ENCODE results near the gene CDK10.

CDK10 gene

GRCh38 chr16:89732918-89733242 is 46.4 kb downstream of the CDK10 start:
- H3K79me1 ChIP-seq (ENCODE audit: low read length): no peaks in the 10 kb centered on the region
- no peak overlapping the region for H2BK120ac ChIP-seq (ENCODE audit: low read depth, low read length)
- no peaks in the 10 kb centered on the region for H3K27me3 ChIP-seq (ENCODE audit: insufficient read depth, low read length, poor library complexity)
- H3K9ac ChIP-seq (ENCODE audit: low read length): no peak overlapping the region
- H3K4me3 ChIP-seq (ENCODE audit: low read length): no peak overlapping the region
- peaks cover 11% of the 10 kb centered on the region for H3K36me3 ChIP-seq (ENCODE audit: control insufficient read depth, insufficient read depth, low read length)
- no peak for DNase-seq
- no CpG with 5 or more reads among the region's 9 CpGs for WGBS (ENCODE audit: extremely low coverage, insufficient coverage, low lambda C conversion rate)
- H3K18ac ChIP-seq (ENCODE audit: low read length): no peak overlapping the region
- no peaks in the 10 kb centered on the region for H3K4me1 ChIP-seq (ENCODE audit: control insufficient read depth, low read depth, low read length)
- no peak overlapping the region for H4K5ac ChIP-seq (ENCODE audit: low read length)
- H3K56ac ChIP-seq (ENCODE audit: low read length): no peak overlapping the region
- H3K27ac ChIP-seq (ENCODE audit: low read depth, low read length): no peak overlapping the region
- no peak overlapping the region for H2AK5ac ChIP-seq (ENCODE audit: low read length)
- no peaks in the 10 kb centered on the region for H3K79me2 ChIP-seq (ENCODE audit: control insufficient read depth, insufficient read depth, low read length)
- no peak overlapping the region for H2BK15ac ChIP-seq (replicated peaks; ENCODE audit: low read depth)
- H4K8ac ChIP-seq (ENCODE audit: low read depth, low read length): no peak overlapping the region
- no peak overlapping the region for H3K4ac ChIP-seq (ENCODE audit: low read depth, low read length)
- H3K23ac ChIP-seq (ENCODE audit: low read length): no peak overlapping the region
- no peak overlapping the region for H3K4me2 ChIP-seq (ENCODE audit: low read length)
- no peak overlapping the region for H2BK5ac ChIP-seq (ENCODE audit: low read length)

GRCh38 chr16:89733322-89733721 is 46.8 kb downstream of the CDK10 start:
- H3K4me2 ChIP-seq (ENCODE audit: low read length): no peak overlapping the region
- H4K8ac ChIP-seq (ENCODE audit: low read depth, low read length): no peak overlapping the region
- H4K5ac ChIP-seq (ENCODE audit: low read length): no peak overlapping the region
- no peak overlapping the region for H2BK120ac ChIP-seq (ENCODE audit: low read depth, low read length)
- no peak overlapping the region for H3K27ac ChIP-seq (ENCODE audit: low read depth, low read length)
- H3K79me1 ChIP-seq (ENCODE audit: low read length): no peaks in the 10 kb centered on the region
- H3K9ac ChIP-seq (ENCODE audit: low read length): no peak overlapping the region
- no peak overlapping the region for H3K18ac ChIP-seq (ENCODE audit: low read length)
- no peak overlapping the region for H2BK5ac ChIP-seq (ENCODE audit: low read length)
- no peak overlapping the region for H3K56ac ChIP-seq (ENCODE audit: low read length)
- no peaks in the 10 kb centered on the region for H3K27me3 ChIP-seq (ENCODE audit: insufficient read depth, low read length, poor library complexity)
- H3K4ac ChIP-seq (ENCODE audit: low read depth, low read length): no peak overlapping the region
- H3K4me3 ChIP-seq (ENCODE audit: low read length): no peak overlapping the region
- DNase-seq: no peak
- no peak overlapping the region for H2BK15ac ChIP-seq (replicated peaks; ENCODE audit: low read depth)
- WGBS (ENCODE audit: extremely low coverage, insufficient coverage, low lambda C conversion rate): no CpG with 5 or more reads among the region's 17 CpGs
- no peak overlapping the region for H2AK5ac ChIP-seq (ENCODE audit: low read length)
- H3K79me2 ChIP-seq (ENCODE audit: control insufficient read depth, insufficient read depth, low read length): no peaks in the 10 kb centered on the region
- peaks cover 15% of the 10 kb centered on the region for H3K36me3 ChIP-seq (ENCODE audit: control insufficient read depth, insufficient read depth, low read length)
- H3K4me1 ChIP-seq (ENCODE audit: control insufficient read depth, low read depth, low read length): no peaks in the 10 kb centered on the region
- no peak overlapping the region for H3K23ac ChIP-seq (ENCODE audit: low read length)

GRCh38 chr16:89733792-89734191 is 47.3 kb downstream of the CDK10 start:
- H3K79me1 ChIP-seq (ENCODE audit: low read length): no peaks in the 10 kb centered on the region
- H4K5ac ChIP-seq (ENCODE audit: low read length): no peak overlapping the region
- H2BK15ac ChIP-seq (replicated peaks; ENCODE audit: low read depth): no peak overlapping the region
- H3K27ac ChIP-seq (ENCODE audit: low read depth, low read length): no peak overlapping the region
- H3K79me2 ChIP-seq (ENCODE audit: control insufficient read depth, insufficient read depth, low read length): no peaks in the 10 kb centered on the region
- H3K27me3 ChIP-seq (ENCODE audit: insufficient read depth, low read length, poor library complexity): no peaks in the 10 kb centered on the region
- no peak overlapping the region for H3K4me3 ChIP-seq (ENCODE audit: low read length)
- no peak for DNase-seq
- no peak overlapping the region for H3K23ac ChIP-seq (ENCODE audit: low read length)
- no CpG with 5 or more reads among the region's 21 CpGs for WGBS (ENCODE audit: extremely low coverage, insufficient coverage, low lambda C conversion rate)
- peaks cover 18% of the 10 kb centered on the region for H3K36me3 ChIP-seq (ENCODE audit: control insufficient read depth, insufficient read depth, low read length)
- no peak overlapping the region for H2AK5ac ChIP-seq (ENCODE audit: low read length)
- H3K56ac ChIP-seq (ENCODE audit: low read length): no peak overlapping the region
- no peak overlapping the region for H3K4me2 ChIP-seq (ENCODE audit: low read length)
- H4K8ac ChIP-seq (ENCODE audit: low read depth, low read length): no peak overlapping the region
- H3K4me1 ChIP-seq (ENCODE audit: control insufficient read depth, low read depth, low read length): no peaks in the 10 kb centered on the region
- H3K9ac ChIP-seq (ENCODE audit: low read length): no peak overlapping the region
- no peak overlapping the region for H3K4ac ChIP-seq (ENCODE audit: low read depth, low read length)
- H2BK120ac ChIP-seq (ENCODE audit: low read depth, low read length): no peak overlapping the region
- no peak overlapping the region for H2BK5ac ChIP-seq (ENCODE audit: low read length)
- no peak overlapping the region for H3K18ac ChIP-seq (ENCODE audit: low read length)

GRCh38 chr16:89736554-89736953 is 50.1 kb downstream of the CDK10 start:
- Histone ChIP-seq H4K8ac (ENCODE audit: low read depth, low read length) (no peak overlapping the region), H3K27ac (ENCODE audit: low read depth, low read length) (no peak overlapping the region), H2AK5ac (ENCODE audit: low read length) (no peak overlapping the region), H2BK5ac (ENCODE audit: low read length) (no peak overlapping the region), H3K9ac (ENCODE audit: low read length) (no peak overlapping the region), H3K4me3 (ENCODE audit: low read length) (no peak overlapping the region), H3K56ac (ENCODE audit: low read length) (no peak overlapping the region), H4K5ac (ENCODE audit: low read length) (no peak overlapping the region), H2BK15ac (replicated peaks; ENCODE audit: low read depth) (no peak overlapping the region), H3K79me2 (ENCODE audit: control insufficient read depth, insufficient read depth, low read length) (no peaks in the 10 kb centered on the region), H3K18ac (ENCODE audit: low read length) (no peak overlapping the region), H3K4ac (ENCODE audit: low read depth, low read length) (no peak overlapping the region), H3K36me3 (ENCODE audit: control insufficient read depth, insufficient read depth, low read length) (peaks cover 21% of the 10 kb centered on the region), H3K27me3 (ENCODE audit: insufficient read depth, low read length, poor library complexity) (no peaks in the 10 kb centered on the region), H2BK120ac (ENCODE audit: low read depth, low read length) (no peak overlapping the region), H3K4me2 (ENCODE audit: low read length) (no peak overlapping the region), H3K4me1 (ENCODE audit: control insufficient read depth, low read depth, low read length) (no peaks in the 10 kb centered on the region), H3K79me1 (ENCODE audit: low read length) (no peaks in the 10 kb centered on the region), H3K23ac (ENCODE audit: low read length) (no peak overlapping the region)
- no peak for DNase-seq
- WGBS (ENCODE audit: extremely low coverage, insufficient coverage, low lambda C conversion rate): no CpG with 5 or more reads among the region's 3 CpGs

- Histone ChIP-seq H3K9ac (ENCODE audit: low read length) (no peak overlapping the region), H3K79me2 (ENCODE audit: control insufficient read depth, insufficient read depth, low read length) (no peaks in the 10 kb centered on the region), H3K4me3 (ENCODE audit: low read length) (no peak overlapping the region), H3K27ac (ENCODE audit: low read depth, low read length) (no peak overlapping the region), H3K56ac (ENCODE audit: low read length) (no peak overlapping the region), H3K36me3 (ENCODE audit: control insufficient read depth, insufficient read depth, low read length) (peaks cover 21% of the 10 kb centered on the region), H2BK5ac (ENCODE audit: low read length) (no peak overlapping the region), H2AK5ac (ENCODE audit: low read length) (no peak overlapping the region), H3K23ac (ENCODE audit: low read length) (no peak overlapping the region), H3K27me3 (ENCODE audit: insufficient read depth, low read length, poor library complexity) (no peaks in the 10 kb centered on the region), H3K4me2 (ENCODE audit: low read length) (no peak overlapping the region), H3K4me1 (ENCODE audit: control insufficient read depth, low read depth, low read length) (no peaks in the 10 kb centered on the region), H2BK15ac (replicated peaks; ENCODE audit: low read depth) (no peak overlapping the region), H3K4ac (ENCODE audit: low read depth, low read length) (no peak overlapping the region), H2BK120ac (ENCODE audit: low read depth, low read length) (no peak overlapping the region), H3K79me1 (ENCODE audit: low read length) (no peaks in the 10 kb centered on the region), H4K5ac (ENCODE audit: low read length) (no peak overlapping the region), H3K18ac (ENCODE audit: low read length) (no peak overlapping the region), H4K8ac (ENCODE audit: low read depth, low read length) (no peak overlapping the region)
- no peak for DNase-seq
- WGBS (ENCODE audit: extremely low coverage, insufficient coverage, low lambda C conversion rate): no CpG with 5 or more reads among the region's 20 CpGs
Observed at GRCh38 chr16:89737341-89738071, 51.0 kb downstream of the CDK10 start.

GRCh38 chr16:89738072-89738377 is 51.5 kb downstream of the CDK10 start:
- Histone ChIP-seq H3K27me3 (ENCODE audit: insufficient read depth, low read length, poor library complexity) (no peaks in the 10 kb centered on the region), H3K4me2 (ENCODE audit: low read length) (no peak overlapping the region), H3K23ac (ENCODE audit: low read length) (no peak overlapping the region), H3K79me2 (ENCODE audit: control insufficient read depth, insufficient read depth, low read length) (no peaks in the 10 kb centered on the region), H2BK120ac (ENCODE audit: low read depth, low read length) (no peak overlapping the region), H3K27ac (ENCODE audit: low read depth, low read length) (no peak overlapping the region), H3K36me3 (ENCODE audit: control insufficient read depth, insufficient read depth, low read length) (peaks cover 26% of the 10 kb centered on the region), H2BK5ac (ENCODE audit: low read length) (no peak overlapping the region), H3K9ac (ENCODE audit: low read length) (no peak overlapping the region), H3K18ac (ENCODE audit: low read length) (no peak overlapping the region), H4K8ac (ENCODE audit: low read depth, low read length) (no peak overlapping the region), H4K5ac (ENCODE audit: low read length) (no peak overlapping the region), H3K4me1 (ENCODE audit: control insufficient read depth, low read depth, low read length) (no peaks in the 10 kb centered on the region), H3K4me3 (ENCODE audit: low read length) (no peak overlapping the region), H2BK15ac (replicated peaks; ENCODE audit: low read depth) (no peak overlapping the region), H3K56ac (ENCODE audit: low read length) (no peak overlapping the region), H2AK5ac (ENCODE audit: low read length) (no peak overlapping the region), H3K79me1 (ENCODE audit: low read length) (no peaks in the 10 kb centered on the region), H3K4ac (ENCODE audit: low read depth, low read length) (no peak overlapping the region)
- no CpG with 5 or more reads among the region's 14 CpGs for WGBS (ENCODE audit: extremely low coverage, insufficient coverage, low lambda C conversion rate)
- DNase-seq: no peak
